Fibroblast of the conjunctiva (primary cell): ENCODE results near the gene PRCP.

ENCODE experiments used
- DNase-seq: peaks from one replicate; pipeline ENCODE4 v3.0.0-alpha.2; 2010; ENCODE audit warnings: low read depth

The PRCP gene

DNA sequence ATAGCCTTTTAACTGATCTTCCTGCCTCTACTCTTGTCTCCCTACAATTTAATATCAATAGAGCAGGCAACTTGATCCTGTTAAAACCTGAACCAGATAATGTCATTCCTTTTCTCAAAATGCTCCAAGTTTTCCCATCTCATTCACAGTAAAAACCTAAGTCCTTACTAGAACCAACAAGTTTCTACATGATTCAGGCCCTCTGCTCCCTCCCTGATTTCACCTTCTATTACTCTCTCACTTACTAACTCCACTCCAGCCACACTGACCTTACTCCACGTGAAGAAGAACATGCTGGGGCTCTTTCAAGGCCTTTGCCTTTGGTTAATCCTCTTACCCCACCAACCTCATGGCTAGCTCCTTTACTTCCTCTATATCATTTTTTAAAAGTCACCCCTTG lies 71.1 kb downstream of the PRCP start:
- DNase-seq: no peak

DNA sequence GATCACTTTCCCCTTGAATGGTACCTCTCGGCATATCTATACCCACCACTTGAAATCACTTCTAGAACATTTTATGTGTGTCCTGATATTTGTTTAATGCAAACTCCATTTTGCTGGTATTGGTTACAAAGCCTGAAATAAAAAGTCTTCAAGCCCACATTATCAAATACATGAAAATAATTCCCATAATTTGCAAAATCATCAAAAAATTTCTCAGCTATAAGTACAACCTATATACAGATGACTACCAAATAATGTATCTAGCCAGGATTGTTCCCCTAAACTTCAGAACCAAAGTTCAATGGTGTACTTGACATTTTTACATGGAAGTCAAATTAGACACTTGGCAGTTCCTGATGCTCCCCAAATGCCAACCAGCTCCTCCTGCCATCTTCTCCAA lies 71.8 kb downstream of the PRCP start:
- no peak for DNase-seq

DNA sequence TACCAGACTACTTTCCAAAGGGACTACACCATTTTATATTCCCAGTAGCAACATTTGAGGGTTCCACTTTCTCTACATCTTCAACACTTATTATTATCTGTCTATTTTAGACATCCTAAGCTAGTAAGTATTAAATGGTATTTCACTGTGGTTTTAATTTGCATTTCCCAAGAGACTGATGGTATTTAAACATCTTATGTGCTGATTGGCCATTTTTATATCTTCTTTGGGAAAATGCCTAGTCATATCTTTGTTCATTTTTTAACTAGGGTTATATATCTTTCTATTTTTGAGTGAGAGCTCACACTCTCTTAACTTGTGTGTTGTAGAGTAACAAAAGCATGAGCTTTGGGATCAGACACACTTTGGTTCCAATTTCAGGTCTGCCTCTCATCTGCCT lies 73.7 kb downstream of the PRCP start:
- DNase-seq: no peak

DNA sequence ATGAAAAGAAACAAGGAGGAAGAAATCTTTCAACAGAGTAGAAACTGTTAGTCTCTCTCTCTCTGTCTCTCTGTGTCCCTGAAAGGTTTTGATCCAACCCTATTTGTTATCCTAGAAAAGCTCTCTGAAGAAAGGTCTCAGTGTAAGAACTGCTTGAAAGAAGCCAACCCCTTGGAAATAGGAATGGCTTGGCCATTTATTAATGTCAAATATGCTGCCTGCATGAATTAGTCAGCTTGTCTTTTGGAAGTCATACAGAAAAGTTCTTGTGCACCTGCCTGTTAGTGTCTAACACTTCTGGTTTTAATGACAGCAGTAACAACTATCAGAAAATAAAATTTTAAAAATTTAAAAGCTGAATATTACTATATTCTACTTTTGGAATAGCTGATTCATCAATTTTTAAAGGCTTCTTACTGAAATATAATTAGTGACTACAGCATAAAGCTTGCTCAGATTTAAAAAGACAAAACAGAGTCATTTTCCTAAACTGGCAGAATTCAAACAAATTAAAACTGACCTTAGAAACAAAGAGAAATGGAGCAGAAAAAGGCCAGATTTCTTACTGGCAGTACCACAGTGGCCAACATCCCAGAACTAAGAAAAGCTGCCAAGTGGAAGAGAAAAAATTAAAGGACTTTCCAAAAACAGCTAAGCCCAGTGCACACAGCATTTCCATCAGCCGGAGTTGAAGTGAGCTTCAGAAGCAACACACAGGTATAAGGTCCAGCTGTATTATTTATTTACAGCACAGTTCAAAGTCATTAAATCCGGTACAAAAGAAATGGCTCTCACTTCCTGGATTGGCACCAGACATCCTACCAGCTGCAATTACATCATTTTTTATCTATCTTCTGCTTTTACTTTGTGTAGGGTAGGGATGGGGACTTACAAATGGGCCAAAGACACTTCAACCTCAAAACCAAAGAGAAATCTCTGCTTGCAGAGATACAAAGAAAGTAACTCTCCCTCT lies 76.3 kb downstream of the PRCP start:
- DNase-seq: no peak

DNA sequence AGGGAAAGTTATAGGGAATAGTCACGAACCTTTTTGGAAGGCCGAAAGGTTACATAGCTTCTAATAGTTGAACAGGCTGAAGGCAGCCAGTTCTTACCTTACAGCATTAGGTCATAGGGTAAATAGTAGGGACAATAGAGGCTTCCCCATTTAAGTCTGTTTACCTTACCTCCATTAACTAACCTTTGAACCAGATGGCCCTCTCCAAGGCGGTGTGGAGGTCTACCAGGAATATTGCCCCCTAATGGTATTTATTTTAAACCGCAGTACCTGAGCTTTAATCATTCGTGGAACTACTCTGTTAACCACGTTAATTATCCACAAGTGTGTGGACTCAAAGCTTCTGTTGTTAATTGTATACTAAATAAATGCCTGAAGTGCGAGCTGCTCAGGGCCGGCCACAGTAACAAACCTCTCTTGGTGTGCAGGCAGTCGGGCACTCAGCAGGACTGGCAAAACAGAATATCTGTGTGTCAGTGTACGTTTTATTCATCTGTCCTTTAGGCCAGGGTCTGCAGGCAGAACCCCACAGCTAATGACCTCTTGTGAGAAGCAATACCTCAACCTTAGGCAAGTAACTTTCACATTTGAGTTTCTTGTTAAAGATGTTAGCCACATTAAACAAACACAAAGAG lies 81.7 kb downstream of the PRCP start:
- no peak for DNase-seq

DNA sequence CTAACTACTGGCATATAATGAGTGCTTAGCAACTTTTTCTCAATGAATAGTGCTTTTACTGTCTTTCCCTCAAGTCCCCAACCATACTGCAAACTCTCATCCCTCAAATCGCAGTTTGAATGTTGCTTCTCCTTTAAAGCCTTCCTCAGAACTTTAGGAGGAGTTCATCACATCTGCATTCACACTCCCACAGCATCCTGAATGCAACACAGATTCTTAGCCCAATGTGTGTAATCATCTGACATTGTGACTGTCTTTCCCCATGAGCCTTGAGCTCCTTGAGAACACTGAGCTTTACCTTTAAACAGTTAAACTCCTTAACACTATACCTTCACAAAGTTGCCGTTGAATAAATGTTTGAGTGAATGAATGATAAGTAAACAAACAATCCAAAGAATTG lies 84.8 kb downstream of the PRCP start:
- DNase-seq: no peak

DNA sequence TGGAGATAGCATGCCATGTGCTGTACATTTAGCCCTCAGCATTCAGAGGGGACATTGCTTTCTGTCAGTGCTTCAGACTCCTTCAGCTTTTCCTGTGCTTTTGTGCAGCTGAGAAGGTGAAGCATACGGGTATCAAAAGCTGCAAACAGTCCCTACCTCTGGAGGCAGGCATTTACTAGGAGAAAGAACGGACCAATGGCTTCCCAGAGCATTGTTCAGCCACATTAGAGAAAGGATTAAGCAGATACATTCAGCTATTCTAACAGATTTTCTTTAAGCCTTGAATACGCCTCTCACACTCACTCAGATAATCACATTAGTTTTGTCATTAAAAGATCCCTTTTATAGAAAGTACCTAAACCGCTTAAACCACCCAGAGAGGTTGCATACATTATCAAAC lies 85.9 kb downstream of the PRCP start:
- DNase-seq: no peak

DNA sequence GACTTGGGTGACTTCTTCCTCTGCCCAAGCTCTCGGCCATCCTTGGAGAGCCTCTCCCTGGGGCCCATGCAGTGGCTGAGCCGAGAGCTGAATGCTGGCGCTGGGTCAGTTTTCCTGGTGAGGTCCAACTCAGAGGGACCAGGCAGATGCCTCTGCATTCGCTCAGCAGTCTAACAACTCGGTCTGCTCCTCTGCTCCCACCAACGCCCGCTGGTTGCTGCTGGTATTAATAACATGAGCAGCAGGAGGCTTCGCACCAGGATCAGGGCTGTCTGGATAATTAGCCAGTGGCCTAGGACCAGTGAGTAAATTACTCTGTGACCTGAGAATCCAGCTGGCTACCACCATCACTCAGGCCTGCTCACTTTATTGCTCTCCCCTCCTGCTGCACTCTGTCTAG lies 88.9 kb downstream of the PRCP start:
- DNase-seq: no peak

DNA sequence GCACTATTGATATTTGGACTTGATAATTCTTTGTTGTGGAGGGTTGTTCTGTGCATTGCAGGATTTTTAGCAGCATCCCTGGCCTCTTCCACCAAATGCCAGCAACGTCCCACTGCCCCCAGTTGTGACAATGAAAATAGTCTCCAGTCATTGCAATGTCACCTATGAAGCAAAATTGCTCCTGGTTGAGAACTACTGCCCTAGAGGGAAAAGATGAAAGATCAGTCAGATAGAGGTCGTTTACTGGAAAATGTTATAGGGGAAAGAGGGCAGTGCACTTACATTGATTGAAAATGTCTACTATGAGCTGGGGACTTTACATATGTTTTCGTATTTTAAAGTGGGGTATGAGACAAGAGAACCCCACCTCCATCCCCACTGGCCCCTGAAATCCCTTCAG lies 89.5 kb downstream of the PRCP start:
- DNase-seq: no peak

DNA sequence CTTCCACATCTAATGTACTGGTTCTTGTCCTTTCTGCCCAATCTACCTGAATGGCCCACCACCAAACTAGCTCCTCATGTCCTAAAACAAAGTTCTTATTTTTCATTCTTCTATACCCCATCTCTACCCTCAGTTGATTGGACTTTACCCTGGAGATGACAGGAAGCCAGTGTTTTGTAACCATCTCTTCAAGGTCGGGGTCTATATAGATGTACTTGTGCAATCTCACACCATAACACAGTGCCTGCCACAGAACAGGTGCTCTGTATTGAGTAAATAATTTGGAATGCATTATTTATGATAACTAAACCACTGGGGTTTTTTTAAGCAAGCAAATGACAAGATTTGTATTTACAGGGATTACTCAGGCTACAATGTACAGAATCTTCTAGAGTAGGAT lies 89.9 kb downstream of the PRCP start:
- no peak for DNase-seq

DNA sequence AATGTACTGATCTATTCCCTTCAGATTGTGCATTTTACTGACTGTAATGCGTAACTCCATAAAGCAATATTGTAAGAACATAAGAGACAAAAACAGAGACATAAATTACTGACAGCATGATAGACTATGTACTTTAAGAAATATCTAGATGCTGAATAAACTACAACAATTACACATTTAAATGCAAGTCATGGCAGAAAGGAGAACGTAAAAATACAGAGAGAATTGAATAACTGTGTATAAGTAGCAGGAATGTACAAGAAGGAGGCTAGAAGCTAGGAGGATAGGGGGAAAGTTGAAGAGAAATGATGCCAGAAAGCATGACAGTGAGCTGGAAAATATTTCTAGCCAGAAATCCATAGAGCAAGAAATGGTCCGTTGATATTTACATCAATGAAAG lies 92.6 kb downstream of the PRCP start:
- DNase-seq: no peak

DNA sequence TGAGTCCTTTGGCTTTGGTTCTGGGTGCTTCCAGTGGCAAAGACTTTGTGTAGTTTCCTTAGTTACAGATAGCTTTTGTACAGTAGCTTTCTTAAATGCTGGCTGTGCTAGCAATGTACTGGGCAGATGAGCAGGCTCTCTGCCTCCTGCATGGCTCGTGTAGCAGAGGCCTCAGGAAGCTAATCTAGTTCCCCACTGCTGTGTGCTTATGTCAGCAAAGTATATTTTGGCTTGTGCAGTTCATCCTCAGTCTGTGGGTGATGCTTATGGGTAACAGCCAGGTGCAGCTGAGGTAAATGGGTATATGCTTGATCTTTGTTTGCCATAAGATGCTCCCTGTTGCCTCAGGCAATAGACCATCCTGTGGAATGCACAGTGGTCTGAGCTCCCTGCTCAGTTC lies 97.5 kb downstream of the PRCP start:
- DNase-seq: no peak

DNA sequence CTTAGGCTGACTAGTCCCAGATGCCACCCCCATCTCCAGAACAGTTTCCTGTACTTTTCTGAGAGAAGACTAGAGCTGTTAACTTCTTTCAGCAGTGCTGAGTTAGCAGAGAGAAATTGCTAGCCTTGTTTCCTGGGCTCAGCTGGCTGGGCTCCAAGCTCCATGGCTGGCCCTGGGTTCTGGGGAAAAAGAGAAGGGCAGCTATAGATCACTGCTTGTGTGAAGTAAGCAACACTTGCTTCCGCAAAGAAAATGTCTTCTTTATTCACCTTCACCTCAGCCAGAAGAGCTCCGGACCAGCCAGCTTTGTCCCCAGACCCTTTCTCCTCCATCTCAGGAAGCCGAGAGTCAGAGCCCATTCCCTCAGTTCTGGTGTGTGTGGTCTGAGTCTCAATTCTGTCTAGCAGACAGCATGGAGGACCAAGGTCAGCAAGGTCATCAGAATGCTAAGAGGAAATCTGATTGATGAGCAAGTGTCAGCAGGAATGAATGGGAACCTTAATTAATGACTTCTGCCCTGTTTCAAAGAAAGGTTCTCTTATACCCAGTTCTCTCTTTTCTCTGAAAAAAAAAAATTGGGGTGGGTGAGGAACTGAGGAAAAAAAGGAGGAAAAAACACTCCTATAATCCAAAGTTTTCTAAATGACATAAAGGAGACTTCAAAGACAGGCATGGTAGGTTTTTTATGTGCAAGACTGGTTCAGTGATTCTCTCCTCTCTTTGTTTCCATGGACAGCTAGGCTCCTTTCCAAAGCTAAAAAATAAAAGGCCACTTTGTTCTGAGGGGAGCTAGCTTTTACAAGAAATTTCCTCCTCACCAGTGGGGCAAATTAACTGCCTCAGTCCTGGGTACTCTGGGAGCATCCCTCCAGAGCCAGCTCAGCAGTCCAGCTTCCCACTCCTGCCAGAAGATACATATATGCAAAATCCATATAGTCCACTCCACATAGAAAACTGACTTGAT lies 103.0 kb downstream of the PRCP start:
- no peak for DNase-seq

DNA sequence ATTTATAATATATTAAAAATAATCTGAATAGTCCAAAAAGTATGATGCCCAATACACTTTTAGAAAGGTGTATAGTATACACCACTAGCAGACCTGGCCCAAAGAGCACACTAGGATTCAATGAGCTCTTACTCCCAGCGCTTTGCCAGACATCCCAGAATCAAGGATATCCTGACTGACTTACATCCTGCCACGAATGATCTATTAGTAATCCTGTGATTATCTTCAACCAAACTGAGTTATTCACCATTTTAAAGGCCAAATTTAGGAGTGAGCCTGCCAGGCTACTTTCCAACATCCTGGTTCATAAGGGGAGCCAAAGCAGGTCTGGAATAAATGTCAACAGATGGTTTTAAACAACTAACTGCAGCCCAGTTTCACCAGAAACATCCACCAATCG lies 105.7 kb downstream of the PRCP start:
- DNase-seq: no peak

DNA sequence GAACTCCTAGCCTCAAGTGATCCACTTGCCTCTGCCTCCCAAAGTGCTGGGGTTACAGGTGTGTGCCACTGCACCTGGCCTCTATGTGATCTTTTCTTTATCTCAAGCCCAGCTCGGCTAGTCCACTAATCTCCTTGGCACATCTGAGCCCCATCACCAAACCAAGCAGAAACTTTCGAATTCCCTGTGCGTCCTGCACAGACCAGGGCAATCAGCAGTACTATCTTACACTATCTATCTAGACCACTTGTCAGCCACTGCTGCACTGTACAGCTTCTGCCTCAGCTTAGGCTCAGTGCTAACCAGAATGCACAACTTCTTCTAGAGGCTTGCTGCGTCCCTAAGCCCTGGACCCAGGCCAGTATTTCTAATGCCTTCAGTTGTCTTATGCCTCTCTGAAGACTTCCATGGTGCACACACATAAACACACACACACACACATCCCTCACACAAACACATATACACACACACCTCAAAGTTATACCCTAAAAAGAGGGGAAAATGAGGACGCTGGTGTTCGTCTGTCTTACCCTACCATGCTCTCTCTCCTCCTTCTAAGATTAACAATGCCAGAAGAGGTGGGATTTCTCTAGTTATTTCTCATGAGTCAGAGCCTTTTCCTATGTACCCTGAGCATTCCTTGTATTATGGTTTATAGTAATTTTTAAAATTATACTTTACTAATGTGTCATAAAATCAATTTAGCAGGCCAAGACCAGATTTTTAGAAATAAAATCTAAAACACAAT lies 107.2 kb downstream of the PRCP start:
- DNase-seq: no peak

DNA sequence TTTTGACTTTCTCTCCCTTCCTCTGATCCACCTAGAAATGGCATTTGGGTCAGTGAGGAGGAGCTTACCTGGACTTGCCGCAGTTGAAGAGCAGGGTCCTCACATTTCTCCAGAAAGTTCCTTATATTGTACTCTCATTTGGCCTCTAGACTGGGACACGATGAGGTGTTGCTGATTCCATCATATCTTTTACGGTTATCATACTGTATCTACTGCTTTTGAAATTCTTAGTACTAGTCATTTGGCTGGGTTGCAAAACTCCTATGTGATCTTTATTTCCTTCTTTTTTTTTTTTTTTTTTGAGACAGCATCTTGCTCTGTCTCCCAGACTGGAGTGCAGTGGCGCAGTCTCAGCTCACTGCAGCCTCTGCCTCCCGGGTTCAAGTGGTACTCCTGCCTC lies 107.9 kb downstream of the PRCP start:
- no peak for DNase-seq

DNA sequence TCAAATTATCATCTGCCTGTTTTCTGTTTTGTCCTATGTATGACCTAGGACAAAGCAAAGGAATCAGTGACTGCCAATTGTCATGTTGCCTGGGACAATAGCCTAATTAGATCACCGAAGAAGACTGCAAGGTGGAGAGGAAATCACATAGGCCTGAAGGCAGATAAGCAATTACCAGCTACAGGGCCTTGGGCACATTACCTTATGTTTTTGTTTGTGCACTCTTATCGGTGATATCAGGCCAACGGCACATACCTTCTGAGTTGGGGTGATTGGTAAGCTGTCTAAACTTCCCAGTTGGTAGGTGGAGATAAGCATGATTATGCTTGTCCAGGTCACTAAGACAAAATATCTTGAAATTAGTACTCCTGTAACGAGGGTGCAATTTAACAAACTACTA lies 108.5 kb downstream of the PRCP start:
- DNase-seq: no peak

DNA sequence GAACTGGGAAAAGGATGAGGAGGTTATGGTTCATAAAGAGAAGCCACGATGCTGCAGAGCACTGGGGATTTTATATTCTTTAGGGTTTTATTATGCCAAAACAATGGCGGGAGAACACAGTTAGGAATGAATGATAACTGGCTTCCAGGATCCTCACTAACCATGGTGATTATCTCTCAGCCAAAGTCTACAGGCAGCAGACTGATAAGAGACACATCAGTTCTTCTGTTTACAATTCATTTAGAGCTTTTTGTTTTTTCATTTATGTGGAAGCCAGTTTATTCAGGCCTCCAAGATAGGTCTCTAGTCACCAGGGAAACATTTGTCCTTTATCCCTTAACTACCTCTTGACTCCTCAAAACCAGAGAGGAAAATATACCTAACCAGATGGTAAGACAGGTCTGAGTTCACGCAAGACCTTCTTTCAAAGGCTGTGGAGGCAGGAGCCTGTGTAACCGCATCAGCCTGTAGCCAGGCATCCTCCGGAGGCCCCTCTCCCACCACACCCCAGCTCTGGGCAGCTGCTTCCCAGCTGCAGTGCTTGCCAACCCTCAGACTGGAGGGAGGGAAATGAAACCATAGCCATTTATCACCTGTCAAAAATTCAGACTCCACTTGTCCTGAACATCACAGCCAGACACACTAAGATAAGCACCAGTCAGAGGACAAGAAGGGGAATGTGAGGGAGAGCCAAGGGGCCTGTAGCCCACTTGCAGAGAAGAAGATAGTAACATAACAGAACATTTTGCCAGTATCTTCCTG lies 109.3 kb downstream of the PRCP start:
- DNase-seq: no peak

DNA sequence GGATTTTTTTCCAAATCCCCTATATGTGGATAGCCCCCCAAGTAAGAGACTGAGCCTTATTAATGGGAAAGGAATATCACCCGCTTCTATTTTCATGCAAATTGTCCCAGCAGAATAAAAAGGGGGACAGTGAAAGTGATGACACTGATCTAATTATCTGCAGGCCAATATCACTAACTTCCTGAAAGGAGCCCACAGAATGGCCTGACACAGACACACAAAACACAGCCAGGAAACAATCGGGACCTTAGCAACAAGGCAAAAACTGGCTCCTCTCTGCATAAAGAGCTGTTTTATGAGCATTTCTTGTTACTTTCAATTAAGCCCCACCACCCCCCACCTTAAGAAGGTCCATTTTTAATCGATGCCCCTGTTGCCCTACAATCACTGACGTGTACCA lies 112.2 kb downstream of the PRCP start:
- no peak for DNase-seq

DNA sequence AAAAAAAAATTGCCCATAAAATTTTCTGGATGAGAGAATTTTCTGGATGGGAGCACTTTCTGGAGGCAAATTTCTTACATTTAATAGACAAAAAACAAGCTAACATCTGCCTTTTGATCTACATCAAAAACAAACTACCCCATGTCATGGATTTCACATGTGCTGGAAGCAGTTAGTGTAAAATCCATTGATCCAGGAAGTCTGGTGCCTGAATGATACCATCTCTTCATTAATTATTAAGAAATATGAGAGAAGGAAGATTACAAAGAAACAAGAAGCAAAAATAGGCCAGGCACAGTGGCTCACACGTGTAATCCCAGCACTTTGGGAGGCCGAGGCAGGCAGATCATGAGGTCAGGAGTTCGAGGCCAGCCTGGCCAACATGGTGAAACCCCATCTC lies 113.4 kb downstream of the PRCP start:
- no peak for DNase-seq

DNA sequence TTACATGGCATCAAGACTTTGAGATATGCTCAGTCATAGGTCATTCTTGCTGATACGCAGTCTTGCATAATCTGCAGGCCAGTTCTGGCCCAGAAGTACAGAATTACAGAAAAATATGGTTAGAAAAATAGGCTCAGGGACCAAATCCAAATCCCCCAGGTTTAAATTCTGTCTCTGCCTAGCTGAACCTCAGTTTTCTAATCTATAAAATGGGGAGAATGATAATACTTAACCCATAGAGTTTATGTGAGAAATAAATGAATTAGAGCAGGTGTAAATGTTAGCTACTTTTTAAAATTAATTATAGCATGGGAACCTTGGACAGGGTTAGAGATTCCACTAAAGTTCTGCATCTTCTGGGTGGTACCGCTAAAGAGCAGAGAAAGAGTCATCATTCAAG lies 114.2 kb downstream of the PRCP start:
- no peak for DNase-seq
